Lung (tissue), 12 donors: ENCODE results near the gene SAP30BP. TPM values are rescaled to one million over a fixed set of nuclear protein-coding genes. Genes with fewer than 3 reads are reported as not detected.

ENCODE experiments used
- ATAC-seq: fragments of 200-7000 bp; cut with Tn5 transposase; one replicate; pipeline ENCODE4 v1.9.1; 2020; ENCODE audit warnings: moderate number of reproducible peaks; ENCODE audit not compliant: insufficient read depth, low FRiP score
- DNase-seq, 3 donors: peaks; one replicate each; pipeline ENCODE4 v3.0.0-alpha.2; 2013 to 2017
- H3K27ac ChIP-seq, 2 donors: one replicate each; pipeline ENCODE4 v1.5.1; 2013; ENCODE audit warnings: mild to moderate bottlenecking in 2 of 2, moderate library complexity in 2 of 2, control low read depth in 1 of 2, inconsistent platforms in 1 of 2, low read depth in 1 of 2, low read length in 1 of 2
- H3K27me3 ChIP-seq, 3 donors: one replicate each; pipeline ENCODE4 v1.5.1; 2013; ENCODE audit warnings: low read length in 2 of 3; ENCODE audit not compliant: control insufficient read depth in 3 of 3, insufficient read depth in 3 of 3
- H3K36me3 ChIP-seq, 4 donors: one replicate each; pipeline ENCODE4 v1.5.1; 2013; ENCODE audit warnings: low read length in 4 of 4, mild to moderate bottlenecking in 1 of 4, moderate library complexity in 1 of 4; ENCODE audit not compliant: control insufficient read depth in 4 of 4, insufficient read depth in 4 of 4
- H3K4me1 ChIP-seq, 5 donors: one replicate each; pipeline ENCODE4 v1.5.1; 2013; ENCODE audit warnings: low read length in 5 of 5, mild to moderate bottlenecking in 2 of 5, moderate library complexity in 1 of 5; ENCODE audit not compliant: control insufficient read depth in 5 of 5, insufficient read depth in 5 of 5
- H3K4me3 ChIP-seq: one replicate; pipeline ENCODE4 v1.5.1; 2013; ENCODE audit warnings: mild to moderate bottlenecking, control low read depth, moderate library complexity
- H3K9ac ChIP-seq, 2 donors: one replicate each; pipeline ENCODE4 v1.5.1; 2013; ENCODE audit warnings: low read length in 2 of 2, control low read depth in 1 of 2; ENCODE audit not compliant: insufficient read depth in 1 of 2
- H3K9me3 ChIP-seq, 4 donors: one replicate each; pipeline ENCODE4 v1.5.1; 2013; ENCODE audit warnings: low read length in 3 of 4, mild to moderate bottlenecking in 1 of 4, moderate library complexity in 1 of 4; ENCODE audit not compliant: control insufficient read depth in 4 of 4, insufficient read depth in 3 of 4
- CTCF ChIP-seq: IDR thresholded peaks from 2 replicates; pipeline ENCODE4 v1.5.1; 2012; ENCODE audit warnings: mild to moderate bottlenecking; ENCODE audit errors: control extremely low read depth, extremely low read depth
- WGBS, 2 donors: extraction: QIAGEN DNeasy Blood & Tissue Kit; methylation state at CpG; one replicate each; pipeline ENCODE4 v1.1.7; 2013; 5-methylcytosine and 5-hydroxymethylcytosine counted together
- polyA plus RNA-seq, 2 donors: library from polyadenylated mRNA; stranded (reverse); fragments of 200-250 nt; gene quantifications; one replicate each; pipeline ENCODE4 v1.2.1, GENCODE V29; 2013
- total RNA-seq, 2 donors: library from RNA; depleted of rRNA in 1 of 2; stranded (reverse); fragments of >200 nt in 1 of 2; gene quantifications; one replicate each; pipeline ENCODE4 v1.2.1, GENCODE V29; 2014 to 2021
- donor health status: control.
- donor health status: control.
- donor health status: Bipolar disorder and iron deficiency.
- donor health status: healthy.
- donor health status: DM: yes; HTN: yes; CAD: no.

SAP30BP gene
- total and polyA plus RNA-seq, 4 donors, result 46.5 to 82.9 (median 77.3) TPM

- H3K4me1 ChIP-seq, result peaks cover 0 to 17% (median 2%) of the 10 kb centered on the region in 5 donors
- H3K27ac ChIP-seq, result no peak overlapping the region
- DNase-seq, result no peak
- H3K4me3 ChIP-seq, result no peak overlapping the region
- no peaks in the 10 kb centered on the region for H3K27me3 ChIP-seq
- H3K36me3 ChIP-seq, result peaks cover 0 to 22% (median 0%) of the 10 kb centered on the region in 4 donors
- ATAC-seq, result no peak
- TF ChIP-seq CTCF, result no peak
- H3K9me3 ChIP-seq, result peaks cover 0 to under 1% (median 0%) of the 10 kb centered on the region in 4 donors
- no peak overlapping the region for H3K9ac ChIP-seq
- 82 to 88% methylated on average over 27 of the region's 27 CpGs for WGBS, 2 donors
These were observed 87.5 kb downstream of the SAP30BP start for GRCh38 chr17:75754378-75755204.

GRCh38 chr17:75755205-75755901 lies 88.2 kb downstream of the SAP30BP start:
- H3K4me3 ChIP-seq, result no peak overlapping the region
- H3K9me3 ChIP-seq, result peaks cover 0 to 2% (median 0%) of the 10 kb centered on the region in 4 donors
- H3K36me3 ChIP-seq, result peaks cover 0 to 22% (median 0%) of the 10 kb centered on the region in 4 donors
- H3K27ac ChIP-seq, result no peak overlapping the region
- ATAC-seq, result no peak
- H3K4me1 ChIP-seq, result peaks cover 0 to 14% (median 2%) of the 10 kb centered on the region in 5 donors
- H3K9ac ChIP-seq, result no peak overlapping the region
- no peak for TF ChIP-seq CTCF
- no peak for DNase-seq
- 81 to 86% methylated on average over 20 of the region's 20 CpGs for WGBS, 2 donors
- no peaks in the 10 kb centered on the region for H3K27me3 ChIP-seq

- peaks cover 0 to 22% (median 0%) of the 10 kb centered on the region in 4 donors for H3K36me3 ChIP-seq
- H3K9me3 ChIP-seq, result peaks cover 0 to 2% (median 0%) of the 10 kb centered on the region in 4 donors
- WGBS, 2 donors, result 90 to 96% methylated on average over 2 of the region's 2 CpGs
- ATAC-seq (no peak), DNase-seq (no peak)
- no peak overlapping the region for H3K9ac ChIP-seq
- H3K27me3 ChIP-seq, result no peaks in the 10 kb centered on the region
- peaks cover 0 to 14% (median 2%) of the 10 kb centered on the region in 5 donors for H3K4me1 ChIP-seq
- H3K27ac ChIP-seq, result no peak overlapping the region
- no peak overlapping the region for H3K4me3 ChIP-seq
- no peak for TF ChIP-seq CTCF
These were observed 88.9 kb downstream of the SAP30BP start for GRCh38 chr17:75755990-75756389.
